NCI-H2171 treated with DMSO at 0.1 percent for 48 hours (cell line): ENCODE measurements around the gene EEF2.
"Not testable (repeated sequence)": the region's sequence is repeated elsewhere in the genome, so short reads cannot be mapped to it uniquely, and the experiment has no call there.

Experiments
- DNase-seq: peaks from one replicate; lab custom pipeline; 2025; lab: John Stamatoyannopoulos, UW

Gene EEF2

GRCh38 chr19:4014541-4015491 lies 29.6 kb upstream of the EEF2 start:
- no peak for DNase-seq

- DNase-seq: no peak
These were observed 28.8 kb upstream of the EEF2 start for GRCh38 chr19:4013886-4014540.

GRCh38 chr19:4012975-4013634 lies 27.8 kb upstream of the EEF2 start:
- DNase-seq: no peak

GRCh38 chr19:4012092-4012974 lies 27.1 kb upstream of the EEF2 start:
- DNase-seq: no peak

GRCh38 chr19:4011430-4011829 lies 26.2 kb upstream of the EEF2 start:
- not testable (repeated sequence) for DNase-seq

GRCh38 chr19:4010808-4011110 lies 25.5 kb upstream of the EEF2 start:
- DNase-seq: no peak

GRCh38 chr19:4009990-4010807 lies 24.9 kb upstream of the EEF2 start:
- peak; percentile 78 for DNase-seq

- DNase-seq: no peak
These were observed 22.7 kb upstream of the EEF2 start for GRCh38 chr19:4007836-4008539.

- peak; percentile 98 for DNase-seq
These were observed 22.0 kb upstream of the EEF2 start, which contains the start of gene PIAS4 for GRCh38 chr19:4007021-4007835. Gene PIAS4, plus strand, starts transcription at chr19:4007736. Its CDS starts 25 bp downstream, at chr19:4007761.

- not testable (repeated sequence) for DNase-seq
These were observed 20.2 kb upstream of the EEF2 start for GRCh38 chr19:4005436-4005835.

GRCh38 chr19:4000798-4001197 lies 15.5 kb upstream of the EEF2 start:
- DNase-seq: not testable (repeated sequence)

GRCh38 chr19:3998667-3999412 lies 13.6 kb upstream of the EEF2 start:
- DNase-seq: not testable (repeated sequence)

- no peak for DNase-seq
These were observed 10.3 kb upstream of the EEF2 start for GRCh38 chr19:3995607-3996006.

- no peak for DNase-seq
These were observed 5.5 kb upstream of the EEF2 start for GRCh38 chr19:3990815-3991117.

GRCh38 chr19:3987619-3988371 lies 2.5 kb upstream of the EEF2 start:
- peak; percentile 85 for DNase-seq

- DNase-seq: peak; percentile 94
These were observed 1.2 kb upstream of the EEF2 start for GRCh38 chr19:3986260-3987041.

GRCh38 chr19:3985643-3986259 lies 488 bp upstream of the EEF2 start:
- DNase-seq: no peak
